ENCODE results near the gene OR7A5. TPM values are rescaled to one million over a fixed set of nuclear protein-coding genes. Genes with fewer than 3 reads are reported as not detected.

Gene OR7A5
- not detected for total RNA-seq

- POLR2A ChIA-PET: no interaction called here
- Mint-ChIP-seq H3K27me3 (no peaks in the 10 kb centered on the region), H3K36me3 (no peaks in the 10 kb centered on the region), H3K9me3 (no peaks in the 10 kb centered on the region), H3K27ac (no peak within 1 kb of the TSS), H3K4me1 (no peaks in the 10 kb centered on the region), H3K4me3 (no peak within 1 kb of the TSS)
- no peak for DNase-seq
- ATAC-seq (ENCODE audit: low read depth): no peak
These were observed at the start of gene OR7A5, which contains the start of gene OR7C1 for GRCh38 chr19:14835011-14835410. Gene OR7A5 (minus strand): TSS chr19:14835185. CDS start chr19:14828241, 6,944 bp downstream. Gene OR7C1 (minus strand): TSS chr19:14835185. CDS start chr19:14800136, 35,049 bp downstream.

GRCh38 chr19:14871619-14872230 lies 36.7 kb upstream of the OR7A5 start:
- POLR2A ChIA-PET: no interaction called here
- Mint-ChIP-seq H3K27me3 (peaks cover 11% of the 10 kb centered on the region), H3K9me3 (no peaks in the 10 kb centered on the region), H3K27ac (no peak overlapping the region), H3K36me3 (no peaks in the 10 kb centered on the region), H3K4me3 (no peak overlapping the region), H3K4me1 (no peaks in the 10 kb centered on the region)
- ATAC-seq (ENCODE audit: low read depth) (no peak), DNase-seq (no peak)

GRCh38 chr19:14868497-14868896 lies 33.5 kb upstream of the OR7A5 start:
- Mint-ChIP-seq H3K9me3 (no peaks in the 10 kb centered on the region), H3K36me3 (no peaks in the 10 kb centered on the region), H3K27ac (no peak overlapping the region), H3K27me3 (peaks cover 14% of the 10 kb centered on the region), H3K4me3 (no peak overlapping the region), H3K4me1 (no peaks in the 10 kb centered on the region)
- POLR2A ChIA-PET: no interaction called here
- DNase-seq (no peak), ATAC-seq (ENCODE audit: low read depth) (no peak)

GRCh38 chr19:14848822-14849221 lies 13.8 kb upstream of the OR7A5 start, which contains the start of gene OR7A10:
Gene OR7A10 (minus strand): TSS chr19:14848922. CDS start chr19:14841877, 7,045 bp downstream.
- Mint-ChIP-seq H3K36me3 (no peaks in the 10 kb centered on the region), H3K4me3 (no peak within 1 kb of the TSS)
- no peak for DNase-seq

GRCh38 chr19:14843578-14843977 lies 8.6 kb upstream of the OR7A5 start:
- Mint-ChIP-seq H3K27me3 (peaks cover 3% of the 10 kb centered on the region), H3K4me3 (no peak overlapping the region), H3K36me3 (no peaks in the 10 kb centered on the region), H3K27ac (no peak overlapping the region), H3K9me3 (no peaks in the 10 kb centered on the region), H3K4me1 (no peaks in the 10 kb centered on the region)
- no peak for DNase-seq
- POLR2A ChIA-PET: no interaction called here
- ATAC-seq (ENCODE audit: low read depth): no peak

More at GRCh38 chr19:14848822-14849221, 13.8 kb upstream of the OR7A5 start, which contains the start of gene OR7A10:
- POLR2A ChIA-PET: interaction anchor here (0.7 kb wide), 1 partner anchor 27 kb away, joined by 3 read pairs; no protein-coding TSS in a partner anchor
- no peak for ATAC-seq (ENCODE audit: low read depth)
- Mint-ChIP-seq H3K9me3 (no peaks in the 10 kb centered on the region), H3K4me1 (no peaks in the 10 kb centered on the region), H3K27ac (no peak within 1 kb of the TSS), H3K27me3 (peaks cover 11% of the 10 kb centered on the region)

GRCh38 chr19:14843169-14843568 lies 8.2 kb upstream of the OR7A5 start:
- no peaks in the 10 kb centered on the region for H3K9me3 Mint-ChIP-seq
- POLR2A ChIA-PET: no interaction called here
- ATAC-seq (ENCODE audit: low read depth) (no peak), DNase-seq (no peak)
- no peak overlapping the region for H3K27ac Mint-ChIP-seq
- H3K4me3 Mint-ChIP-seq: no peak overlapping the region
- peaks cover 3% of the 10 kb centered on the region for H3K27me3 Mint-ChIP-seq
- H3K36me3 Mint-ChIP-seq: no peaks in the 10 kb centered on the region
- H3K4me1 Mint-ChIP-seq: no peaks in the 10 kb centered on the region

- DNase-seq (no peak), ATAC-seq (ENCODE audit: low read depth) (no peak)
- no peaks in the 10 kb centered on the region for H3K4me1 Mint-ChIP-seq
- no peak overlapping the region for H3K27ac Mint-ChIP-seq
- no peak overlapping the region for H3K4me3 Mint-ChIP-seq
- peaks cover 2% of the 10 kb centered on the region for H3K27me3 Mint-ChIP-seq
- no peaks in the 10 kb centered on the region for H3K36me3 Mint-ChIP-seq
- no peaks in the 10 kb centered on the region for H3K9me3 Mint-ChIP-seq
- POLR2A ChIA-PET: no interaction called here
These were observed 5.2 kb upstream of the OR7A5 start for GRCh38 chr19:14840206-14840605.

GRCh38 chr19:14837391-14837790 lies 2.4 kb upstream of the OR7A5 start:
- DNase-seq (no peak), ATAC-seq (ENCODE audit: low read depth) (no peak)
- H3K27ac Mint-ChIP-seq: no peak overlapping the region
- H3K4me3 Mint-ChIP-seq: no peak overlapping the region
- H3K27me3 Mint-ChIP-seq: peaks cover 2% of the 10 kb centered on the region
- no peaks in the 10 kb centered on the region for H3K9me3 Mint-ChIP-seq
- H3K36me3 Mint-ChIP-seq: no peaks in the 10 kb centered on the region
- POLR2A ChIA-PET: no interaction called here
- no peaks in the 10 kb centered on the region for H3K4me1 Mint-ChIP-seq

- no peak for DNase-seq
- H3K27ac Mint-ChIP-seq: no peak overlapping the region
- H3K4me3 Mint-ChIP-seq: no peak overlapping the region
These were observed 4.3 kb downstream of the OR7A5 start for GRCh38 chr19:14830702-14831101.

GRCh38 chr19:14826006-14826405 lies 9.0 kb downstream of the OR7A5 start:
- Mint-ChIP-seq H3K27me3 (peaks cover 8% of the 10 kb centered on the region), H3K36me3 (no peaks in the 10 kb centered on the region), H3K27ac (no peak overlapping the region), H3K4me3 (no peak overlapping the region), H3K9me3 (peaks cover 4% of the 10 kb centered on the region), H3K4me1 (no peaks in the 10 kb centered on the region)
- DNase-seq: no peak
- no peak for ATAC-seq (ENCODE audit: low read depth)
- POLR2A ChIA-PET: no interaction called here

More at GRCh38 chr19:14830702-14831101, 4.3 kb downstream of the OR7A5 start:
- POLR2A ChIA-PET: no interaction called here
- no peak for ATAC-seq (ENCODE audit: low read depth)
- Mint-ChIP-seq H3K27me3 (peaks cover 8% of the 10 kb centered on the region), H3K4me1 (no peaks in the 10 kb centered on the region), H3K36me3 (no peaks in the 10 kb centered on the region), H3K9me3 (no peaks in the 10 kb centered on the region)

GRCh38 chr19:14821937-14822336 lies 13.0 kb downstream of the OR7A5 start:
- DNase-seq (no peak), ATAC-seq (ENCODE audit: low read depth) (no peak)
- Mint-ChIP-seq H3K27me3 (peaks cover 1% of the 10 kb centered on the region), H3K36me3 (no peaks in the 10 kb centered on the region), H3K9me3 (peaks cover 4% of the 10 kb centered on the region), H3K4me3 (no peak overlapping the region), H3K27ac (no peak overlapping the region), H3K4me1 (no peaks in the 10 kb centered on the region)
- POLR2A ChIA-PET: interaction anchor here (0.5 kb wide), 1 partner anchor 27 kb away, joined by 3 read pairs; the partner anchor contains the start of gene OR7A10

- Mint-ChIP-seq H3K4me3 (no peak overlapping the region), H3K27ac (no peak overlapping the region), H3K9me3 (no peaks in the 10 kb centered on the region), H3K36me3 (no peaks in the 10 kb centered on the region), H3K4me1 (no peaks in the 10 kb centered on the region), H3K27me3 (no peaks in the 10 kb centered on the region)
- no peak for ATAC-seq (ENCODE audit: low read depth)
- no peak for DNase-seq
- POLR2A ChIA-PET: no interaction called here
These were observed 16.4 kb downstream of the OR7A5 start for GRCh38 chr19:14818588-14818987.

- POLR2A ChIA-PET: no interaction called here
- H3K27ac Mint-ChIP-seq: no peak overlapping the region
- DNase-seq (no peak), ATAC-seq (ENCODE audit: low read depth) (no peak)
- no peaks in the 10 kb centered on the region for H3K4me1 Mint-ChIP-seq
- no peaks in the 10 kb centered on the region for H3K36me3 Mint-ChIP-seq
- no peaks in the 10 kb centered on the region for H3K27me3 Mint-ChIP-seq
- no peaks in the 10 kb centered on the region for H3K9me3 Mint-ChIP-seq
- H3K4me3 Mint-ChIP-seq: no peak overlapping the region
These were observed 17.9 kb downstream of the OR7A5 start for GRCh38 chr19:14817052-14817451.

- Mint-ChIP-seq H3K27ac (no peak overlapping the region), H3K36me3 (no peaks in the 10 kb centered on the region), H3K9me3 (no peaks in the 10 kb centered on the region), H3K4me3 (no peak overlapping the region), H3K27me3 (no peaks in the 10 kb centered on the region), H3K4me1 (no peaks in the 10 kb centered on the region)
- ATAC-seq (ENCODE audit: low read depth): no peak
- DNase-seq: no peak
- POLR2A ChIA-PET: no interaction called here
These were observed 19.9 kb downstream of the OR7A5 start for GRCh38 chr19:14814982-14815652.

All from activated naive CD8-positive, alpha-beta T cell treated with anti-CD3 and anti-CD28 coated beads, Interleukin-2, amount 10 ng/mL, durations not matched to agents 7 days and 5 days (primary cell).